Activated CD4-positive, alpha-beta T cell treated with anti-CD3 and anti-CD28 coated beads, Interleukin-2, amount 50 U/mL, for 16 hours (primary cell): ENCODE results near the gene RHOA.

Experiments used
- DNase-seq: peaks from one replicate; pipeline ENCODE4 v3.0.0-alpha.2; 2020

The RHOA gene

DNA sequence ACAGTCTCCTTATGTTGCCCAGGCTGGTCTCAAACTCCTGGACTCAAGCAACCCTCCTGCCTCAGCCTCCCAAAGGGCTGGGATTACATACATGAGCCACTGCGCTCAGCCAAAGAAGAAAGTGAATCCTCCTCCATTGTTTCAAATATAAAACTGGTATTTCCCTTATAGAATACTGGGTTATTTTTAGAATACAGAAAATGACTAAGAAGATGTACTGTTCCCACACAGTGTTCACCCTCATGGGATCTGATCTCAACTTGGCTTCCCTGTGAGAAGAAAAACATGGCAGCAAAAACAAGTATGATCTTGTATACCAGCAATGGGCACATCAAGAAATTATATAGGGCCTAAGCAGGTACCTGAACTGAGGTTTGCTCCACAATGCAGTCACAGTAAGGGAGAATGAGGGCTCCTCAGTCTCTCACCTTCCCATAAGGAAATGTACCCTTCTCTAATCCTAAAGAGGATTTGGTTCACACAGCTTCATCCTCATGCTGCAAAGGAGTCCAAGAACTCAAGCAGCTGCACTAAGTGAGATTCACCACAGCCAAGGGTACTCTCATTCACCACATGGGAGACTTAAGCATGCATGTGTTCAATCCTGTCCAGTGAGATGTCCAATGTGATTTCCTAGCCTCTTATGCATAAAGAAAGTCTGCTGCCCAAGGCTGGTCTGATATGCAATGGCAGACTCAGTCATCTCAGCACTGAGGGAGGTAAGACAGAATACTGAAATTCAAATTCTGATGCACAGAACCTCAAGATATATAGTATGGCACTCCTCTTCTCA is 97.7 kb downstream of the RHOA start:
- no peak for DNase-seq

DNA sequence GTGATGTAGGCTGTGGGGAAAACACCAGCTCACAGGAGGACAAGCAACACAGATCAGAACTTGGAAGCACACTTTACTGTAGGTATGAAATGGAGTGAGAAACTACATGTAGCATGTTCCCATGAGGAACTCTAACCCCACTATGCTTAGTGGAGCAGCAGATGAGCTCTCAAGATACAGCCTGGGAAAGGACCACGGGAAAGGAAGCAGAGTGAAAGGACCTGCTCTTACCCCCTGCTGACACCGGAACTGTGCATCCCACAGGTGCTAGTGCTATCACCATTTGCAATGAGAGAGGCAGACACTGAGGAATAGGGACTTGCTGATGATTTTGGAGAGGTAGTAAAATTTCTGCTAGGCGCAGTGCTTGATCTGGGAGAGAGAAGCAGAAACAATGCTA is 100.5 kb downstream of the RHOA start:
- no peak for DNase-seq

DNA sequence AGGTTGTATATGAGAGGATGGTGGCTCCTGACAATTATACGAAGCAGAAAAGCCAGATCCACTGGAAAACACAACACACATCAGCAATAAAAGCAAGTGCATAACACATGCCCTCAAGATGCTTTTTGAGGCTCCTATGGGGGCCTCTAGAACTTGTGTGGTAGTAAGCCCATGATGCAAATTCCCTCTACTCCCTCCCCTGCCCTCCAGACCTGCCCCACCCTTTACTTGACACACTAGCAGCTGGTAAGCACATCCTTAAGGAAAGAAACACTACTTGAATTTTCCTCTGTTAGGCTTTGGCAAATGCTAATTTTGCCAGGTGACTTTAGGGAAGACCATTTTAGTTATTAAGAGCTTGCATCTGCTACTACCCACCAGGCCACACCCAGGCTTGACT is 101.1 kb downstream of the RHOA start:
- DNase-seq = no peak
